Spleen (tissue), 7 donors: ENCODE measurements around the gene CREBZF.

Source experiments
- CTCF ChIP-seq, 11 experiments: fragments of 200-600 bp in 7 of 11; fragments of 450-650 bp in 4 of 11; sonication (generic) in 4 of 11; IDR thresholded peaks in 8 of 11; conservative IDR thresholded peaks in 3 of 11; 1 replicate in 7 of 11; 2 replicates in 4 of 11; pipeline versions ENCODE4 v1.4.0 to v1.8.0; 2016 to 2021; ENCODE audit warnings: antibody characterized with exemption in 11 of 11, inconsistent platforms in 4 of 11, mild to moderate bottlenecking in 1 of 11
- POLR2A ChIP-seq, 3 donors: fragments of 450-650 bp; IDR thresholded peaks; one replicate each; pipeline ENCODE4 v1.5.1; 2017; ENCODE audit warnings: antibody characterized with exemption in 3 of 3, mild to moderate bottlenecking in 1 of 3
- POLR2AphosphoS5 ChIP-seq, 3 donors: sonication (generic); formaldehyde crosslinking; IDR thresholded peaks; one replicate each; pipeline ENCODE4 v1.5.1; 2017; ENCODE audit warnings: antibody characterized with exemption in 3 of 3
- donor health status: DM: no; HTN: no; CAD: no; lungs with moderate emphysema.
- donor health status: DM: no; HTN: no; CAD: no.
- donor health status: DM: no; HTN: no; CAD: no.

DNA sequence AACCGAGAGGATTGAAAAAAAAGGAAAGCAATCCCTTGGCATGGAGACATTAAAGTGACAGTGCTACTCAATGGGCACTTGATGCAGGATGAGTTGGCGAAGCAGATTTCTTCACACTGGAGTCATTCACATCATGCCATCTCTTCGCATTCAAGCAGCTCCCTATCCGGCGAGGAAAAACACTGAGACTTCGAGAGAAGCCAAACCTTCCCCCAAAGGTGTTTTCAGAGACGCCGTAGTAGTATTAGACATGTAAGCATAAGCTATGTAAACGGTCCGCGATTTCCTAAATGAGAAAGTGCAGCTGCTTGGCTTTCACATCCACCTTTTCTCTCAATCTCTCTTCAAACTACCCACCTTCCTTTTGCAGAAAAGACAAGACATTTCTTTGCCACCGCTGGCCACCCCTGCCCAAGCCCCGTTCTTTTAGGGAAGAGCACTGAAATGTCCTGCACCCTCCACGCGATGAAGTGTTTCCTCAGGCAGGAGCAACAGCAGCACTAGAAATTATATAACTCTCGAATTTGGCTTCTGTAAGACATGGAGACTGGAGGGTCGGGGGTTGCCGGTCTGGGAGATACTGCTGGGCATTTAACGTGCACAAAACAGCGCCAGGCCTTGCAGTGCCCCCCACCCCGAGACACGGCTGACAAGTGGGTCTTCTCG lies 37.5 kb downstream of the CREBZF start, which contains the start of gene DLG2:
- TF ChIP-seq CTCF (IDR thresholded peaks at IDR 0.05 in 8 of 11, conservative IDR thresholded peaks at IDR 0.05 in 3 of 11) (no peak), POLR2A (IDR thresholded peaks at IDR 0.05) (no peak), POLR2AphosphoS5 (IDR thresholded peaks at IDR 0.05) (no peak)
